Muscle layer of duodenum (tissue), 2 donors: ENCODE measurements around the gene AMACR.

Source experiments
- H3K27ac ChIP-seq: one replicate; pipeline ENCODE4 v1.7.0; 2013; ENCODE audit warnings: mild to moderate bottlenecking, low read length
- H3K27me3 ChIP-seq: one replicate; pipeline ENCODE4 v1.7.0; 2013; ENCODE audit warnings: low read depth, mild to moderate bottlenecking, control low read depth, low read length
- H3K36me3 ChIP-seq, 2 donors: one replicate each; pipeline ENCODE4 v1.7.0; 2013; ENCODE audit warnings: low read length in 2 of 2, control low read depth in 1 of 2, mild to moderate bottlenecking in 1 of 2; ENCODE audit not compliant: insufficient read depth in 2 of 2, control insufficient read depth in 1 of 2
- H3K4me1 ChIP-seq, 2 donors: one replicate each; pipeline ENCODE4 v1.7.0; 2013; ENCODE audit warnings: low read length in 2 of 2, mild to moderate bottlenecking in 2 of 2, control low read depth in 1 of 2, moderate library complexity in 1 of 2; ENCODE audit not compliant: insufficient read depth in 2 of 2, control insufficient read depth in 1 of 2
- H3K4me3 ChIP-seq, 2 donors: one replicate each; pipeline ENCODE4 v1.7.0; 2013; ENCODE audit warnings: low read length in 2 of 2, low read depth in 1 of 2, mild to moderate bottlenecking in 1 of 2
- H3K9me3 ChIP-seq, 2 donors: one replicate each; pipeline ENCODE4 v1.7.0; 2013; ENCODE audit warnings: low read length in 2 of 2, control low read depth in 1 of 2, mild to moderate bottlenecking in 1 of 2; ENCODE audit not compliant: control insufficient read depth in 1 of 2
- donor health status: healthy.

AMACR gene

DNA sequence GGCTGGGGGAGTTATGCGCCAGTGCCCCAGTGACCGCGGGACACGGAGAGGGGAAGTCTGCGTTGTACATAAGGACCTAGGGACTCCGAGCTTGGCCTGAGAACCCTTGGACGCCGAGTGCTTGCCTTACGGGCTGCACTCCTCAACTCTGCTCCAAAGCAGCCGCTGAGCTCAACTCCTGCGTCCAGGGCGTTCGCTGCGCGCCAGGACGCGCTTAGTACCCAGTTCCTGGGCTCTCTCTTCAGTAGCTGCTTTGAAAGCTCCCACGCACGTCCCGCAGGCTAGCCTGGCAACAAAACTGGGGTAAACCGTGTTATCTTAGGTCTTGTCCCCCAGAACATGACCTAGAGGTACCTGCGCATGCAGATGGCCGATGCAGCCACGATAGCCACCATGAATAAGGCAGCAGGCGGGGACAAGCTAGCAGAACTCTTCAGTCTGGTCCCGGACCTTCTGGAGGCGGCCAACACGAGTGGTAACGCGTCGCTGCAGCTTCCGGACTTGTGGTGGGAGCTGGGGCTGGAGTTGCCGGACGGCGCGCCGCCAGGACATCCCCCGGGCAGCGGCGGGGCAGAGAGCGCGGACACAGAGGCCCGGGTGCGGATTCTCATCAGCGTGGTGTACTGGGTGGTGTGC is 71.4 kb downstream of the AMACR start, which contains the start of gene RXFP3:
RXFP3 (plus strand) TSS at position 6 of the 636 bp plus-strand sequence; CDS start at position 361, 355 bp downstream.
- no peaks in the 10 kb centered on the region for H3K36me3 ChIP-seq
- no peak within 1 kb of the TSS for H3K27ac ChIP-seq
- H3K4me3 ChIP-seq, result peak within 1 kb of the TSS; percentile 41 to 65
- no peaks in the 10 kb centered on the region for H3K9me3 ChIP-seq
- H3K4me1 ChIP-seq, result peaks cover 0 to 18% of the 10 kb centered on the region in 2 donors
- H3K27me3 ChIP-seq, result peaks cover 31% of the 10 kb centered on the region
